Measurements from ENCODE around the gene DCAF6. TPM values are rescaled to one million over a fixed set of nuclear protein-coding genes. Genes with fewer than 3 reads are reported as not detected.

DCAF6 gene
- total RNA-seq, 1 donor from 2014 or later = 80.5 TPM

GRCh38 chr1:168057355-168057754, 120.9 kb downstream of the DCAF6 start:
- intact Hi-C loops (cut with DNase I) = no loop called here
- no peak overlapping the region for H3K27ac ChIP-seq
- DNase-seq (ENCODE audit: extremely low spot score in 2 of 2) = no peak
- no peaks in the 10 kb centered on the region for H3K4me1 ChIP-seq
- H3K4me3 ChIP-seq = no peak overlapping the region
- H3K27me3 ChIP-seq = no peaks in the 10 kb centered on the region
- H3K36me3 ChIP-seq = no peaks in the 10 kb centered on the region
- H3K9me3 ChIP-seq = no peaks in the 10 kb centered on the region
- TF ChIP-seq POLR2AphosphoS5 (IDR thresholded peaks at IDR 0.05; ENCODE audit: insufficient read depth in 1 of 2, low read depth in 1 of 2) (no peak), POLR2A (IDR thresholded peaks at IDR 0.05) (no peak), CTCF (IDR thresholded peaks at IDR 0.05) (no peak)

DNA sequence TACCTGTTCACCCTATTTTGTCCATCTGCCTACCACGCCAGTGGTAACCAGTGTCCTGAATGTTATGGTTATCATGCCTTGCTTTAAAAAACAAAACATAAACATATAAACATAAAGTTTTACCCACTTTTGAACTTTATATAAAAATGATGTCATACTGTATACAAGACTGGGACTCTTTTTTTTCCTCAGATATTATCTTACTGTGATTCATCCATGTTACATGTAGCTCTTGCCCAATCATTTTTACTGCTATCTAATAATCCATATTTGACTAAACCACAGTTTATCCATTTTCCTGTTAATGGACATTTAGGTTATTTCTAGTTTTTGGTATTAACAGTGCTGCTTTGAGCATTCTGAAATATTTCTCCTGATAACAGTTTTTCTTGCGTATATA, 121.4 kb downstream of the DCAF6 start:
- no peaks in the 10 kb centered on the region for H3K9me3 ChIP-seq
- no peak for DNase-seq (ENCODE audit: extremely low spot score in 2 of 2)
- TF ChIP-seq CTCF (IDR thresholded peaks at IDR 0.05) = no peak
- TF ChIP-seq POLR2AphosphoS5 (IDR thresholded peaks at IDR 0.05; ENCODE audit: insufficient read depth in 1 of 2, low read depth in 1 of 2) = no peak
- no peak for TF ChIP-seq POLR2A (IDR thresholded peaks at IDR 0.05)
- intact Hi-C loops (cut with DNase I) = no loop called here
- H3K27ac ChIP-seq = no peak overlapping the region
- H3K27me3 ChIP-seq = no peaks in the 10 kb centered on the region
- H3K4me3 ChIP-seq = no peak overlapping the region
- no peaks in the 10 kb centered on the region for H3K36me3 ChIP-seq
- H3K4me1 ChIP-seq = no peaks in the 10 kb centered on the region

GRCh38 chr1:168064216-168064615, 127.7 kb downstream of the DCAF6 start:
- H3K27ac ChIP-seq = no peak overlapping the region
- no peaks in the 10 kb centered on the region for H3K9me3 ChIP-seq
- no peak overlapping the region for H3K4me3 ChIP-seq
- intact Hi-C loops (cut with DNase I) = no loop called here
- H3K36me3 ChIP-seq = peaks cover 0 to 35% of the 10 kb centered on the region in 2 donors
- no peak for DNase-seq (ENCODE audit: extremely low spot score in 2 of 2)
- H3K27me3 ChIP-seq = no peaks in the 10 kb centered on the region
- TF ChIP-seq POLR2AphosphoS5 (IDR thresholded peaks at IDR 0.05; ENCODE audit: insufficient read depth in 1 of 2, low read depth in 1 of 2) = no peak
- no peak for TF ChIP-seq CTCF (IDR thresholded peaks at IDR 0.05)
- TF ChIP-seq POLR2A (IDR thresholded peaks at IDR 0.05) = no peak
- no peaks in the 10 kb centered on the region for H3K4me1 ChIP-seq

GRCh38 chr1:168065506-168065905, 129.0 kb downstream of the DCAF6 start:
- Histone ChIP-seq H3K27ac (no peak overlapping the region), H3K9me3 (no peaks in the 10 kb centered on the region), H3K4me3 (no peak overlapping the region), H3K4me1 (no peaks in the 10 kb centered on the region), H3K36me3 (peaks cover 0 to 41% of the 10 kb centered on the region in 2 donors), H3K27me3 (no peaks in the 10 kb centered on the region)
- TF ChIP-seq POLR2A (IDR thresholded peaks at IDR 0.05) (no peak), POLR2AphosphoS5 (IDR thresholded peaks at IDR 0.05; ENCODE audit: insufficient read depth in 1 of 2, low read depth in 1 of 2) (no peak), CTCF (IDR thresholded peaks at IDR 0.05) (no peak)
- intact Hi-C loops (cut with DNase I) = no loop called here
- no peak for DNase-seq (ENCODE audit: extremely low spot score in 2 of 2)

GRCh38 chr1:168069384-168069783, 132.9 kb downstream of the DCAF6 start:
- no peaks in the 10 kb centered on the region for H3K4me1 ChIP-seq
- DNase-seq (ENCODE audit: extremely low spot score in 2 of 2) = no peak
- H3K4me3 ChIP-seq = no peak overlapping the region
- no peaks in the 10 kb centered on the region for H3K9me3 ChIP-seq
- no peak overlapping the region for H3K27ac ChIP-seq
- H3K36me3 ChIP-seq = peaks cover 0 to 62% of the 10 kb centered on the region in 2 donors
- TF ChIP-seq POLR2AphosphoS5 (IDR thresholded peaks at IDR 0.05; ENCODE audit: insufficient read depth in 1 of 2, low read depth in 1 of 2) = no peak
- no peak for TF ChIP-seq CTCF (IDR thresholded peaks at IDR 0.05)
- no peaks in the 10 kb centered on the region for H3K27me3 ChIP-seq
- intact Hi-C loops (cut with DNase I) = no loop called here

Measured in vagina (tissue), 2 donors.